GM12892 (cell line): ENCODE results near the gene CYP2S1. TPM values are rescaled to one million over a fixed set of nuclear protein-coding genes. Genes with fewer than 3 reads are reported as not detected.
A peak's percentile ranks its signal among the peaks of the same experiment; 100 is the strongest.
"Not testable (repeated sequence)": the region's sequence is repeated elsewhere in the genome, so short reads cannot be mapped to it uniquely, and the experiment has no call there.

Experiments used
- DNase-seq: peaks from one replicate; pipeline ENCODE4 v3.0.0; 2011; ENCODE audit not compliant: insufficient read length
- FAIRE-seq: peaks from 2 replicates; lab custom pipeline; 2011; peaks lifted over from hg19 to GRCh38; lab: Jason Lieb, UNC
- POLR2A ChIP-seq: IDR thresholded peaks from 2 replicates; pipeline ENCODE4 v1.6.1; 2011; ENCODE audit warnings: low read depth, low read length, control low read depth
- POLR2AphosphoS5 ChIP-seq: IDR thresholded peaks from 2 replicates; pipeline ENCODE4 v1.6.1; 2011; ENCODE audit warnings: low read depth, low read length, control low read depth
- TAF1 ChIP-seq: IDR thresholded peaks from 2 replicates; pipeline ENCODE4 v1.6.1; 2011; ENCODE audit warnings: low read depth, mild to moderate bottlenecking, control low read depth, low read length, borderline replicate concordance
- polyA plus RNA-seq: library from polyadenylated mRNA; unstranded; fragments of >200 nt; gene quantifications from one replicate; pipeline ENCODE4 v1.2.1, GENCODE V29; 2012; ENCODE audit warnings: missing spikeins, inconsistent platforms; ENCODE audit not compliant: missing spikeins

CYP2S1 gene
- polyA plus RNA-seq = not detected

- FAIRE-seq (no peak), DNase-seq (no peak)
- TF ChIP-seq POLR2A = no peak
Measured at GRCh38 chr19:41192574-41193429, at the start of gene CYP2S1. CYP2S1 (plus strand) TSS chr19:41193219; CDS start chr19:41193265, 46 bp downstream.

- peak; percentile 83 for FAIRE-seq
Measured at GRCh38 chr19:41144403-41144802, 48.6 kb upstream of the CYP2S1 start.

GRCh38 chr19:41149831-41150230, 43.2 kb upstream of the CYP2S1 start:
- no peak for TF ChIP-seq POLR2AphosphoS5
- no peak for TF ChIP-seq TAF1
- TF ChIP-seq POLR2A = no peak
- DNase-seq (no peak), FAIRE-seq (no peak)

More at GRCh38 chr19:41144403-41144802, 48.6 kb upstream of the CYP2S1 start:
- no peak for DNase-seq
- no peak for TF ChIP-seq TAF1
- TF ChIP-seq POLR2A = no peak
- TF ChIP-seq POLR2AphosphoS5 = no peak

- FAIRE-seq, DNase-seq: not testable (repeated sequence)
Measured at GRCh38 chr19:41150986-41151385, 42.0 kb upstream of the CYP2S1 start.

GRCh38 chr19:41154060-41154459, 39.0 kb upstream of the CYP2S1 start:
- DNase-seq (no peak), FAIRE-seq (no peak)
- no peak for TF ChIP-seq TAF1
- no peak for TF ChIP-seq POLR2A
- TF ChIP-seq POLR2AphosphoS5 = no peak

- TF ChIP-seq POLR2A = no peak
- TF ChIP-seq POLR2AphosphoS5 = no peak
- no peak for TF ChIP-seq TAF1
- FAIRE-seq = no peak
- DNase-seq = no peak
Measured at GRCh38 chr19:41156207-41156606, 36.8 kb upstream of the CYP2S1 start.

- TF ChIP-seq POLR2A = no peak
- no peak for TF ChIP-seq TAF1
- no peak for TF ChIP-seq POLR2AphosphoS5
- FAIRE-seq = no peak
Measured at GRCh38 chr19:41159881-41160280, 33.1 kb upstream of the CYP2S1 start.

DNA sequence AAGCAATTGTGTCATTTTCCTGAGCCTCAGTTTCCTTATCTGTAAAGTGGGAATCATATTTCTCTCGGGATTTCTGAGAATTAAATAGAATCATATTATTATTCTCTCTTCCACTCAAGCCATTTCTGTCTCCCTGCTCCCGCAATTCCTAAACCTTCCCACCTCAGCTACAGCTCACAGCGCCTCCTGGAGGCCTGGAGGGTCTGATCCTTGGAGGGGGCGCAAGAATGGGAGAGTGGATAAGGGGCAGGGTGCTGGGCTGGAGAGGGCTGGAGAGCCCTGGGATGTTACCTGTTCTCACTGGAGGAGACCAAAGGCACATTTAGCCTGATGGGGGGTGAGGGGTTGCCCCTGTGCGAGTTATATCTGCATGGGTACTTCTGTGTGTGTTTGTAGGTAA, 31.1 kb upstream of the CYP2S1 start:
- TF ChIP-seq POLR2AphosphoS5 (no peak), POLR2A (no peak), TAF1 (no peak)
- DNase-seq = no peak

More at GRCh38 chr19:41159881-41160280, 33.1 kb upstream of the CYP2S1 start:
- no peak for DNase-seq

DNA sequence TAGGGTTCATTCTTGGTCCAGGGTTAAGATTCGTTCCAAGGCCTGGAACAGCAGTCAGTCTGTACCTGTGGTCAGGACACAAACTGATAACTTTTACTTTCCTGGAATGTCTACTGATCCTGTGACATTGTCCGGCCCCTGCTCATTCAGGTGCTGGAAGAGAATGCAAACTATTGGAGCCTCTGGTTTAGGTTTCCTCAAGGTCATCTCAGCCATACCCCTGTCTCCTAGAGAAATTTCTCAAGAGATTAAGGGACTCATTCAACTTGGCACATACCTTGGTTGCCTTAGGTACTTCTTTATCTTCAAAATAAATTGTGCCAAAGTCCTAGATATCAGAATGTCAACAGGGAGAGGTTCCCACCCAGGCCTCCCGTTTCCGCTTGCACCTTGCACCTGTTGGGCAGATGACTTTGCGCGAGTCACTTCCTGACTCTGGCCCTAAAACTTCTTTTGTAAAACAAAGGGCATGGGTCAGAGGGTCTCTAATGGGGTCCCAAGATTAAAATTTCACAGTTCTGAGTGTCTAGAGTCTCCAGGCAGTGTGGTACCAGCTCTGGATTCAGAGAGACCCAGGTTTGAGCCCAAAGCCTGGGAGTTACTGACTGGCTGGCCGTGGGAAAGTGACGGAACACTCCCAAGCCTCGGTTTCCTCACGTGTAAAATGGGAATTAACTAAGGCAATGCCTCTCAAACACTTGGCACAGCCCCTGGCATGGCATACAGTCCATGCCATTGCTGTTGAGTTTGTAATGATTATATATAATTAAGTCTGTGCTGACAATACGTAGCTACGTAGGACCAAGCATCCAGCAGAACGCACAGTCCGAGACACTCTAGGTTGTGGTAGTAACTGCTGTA, 25.8 kb upstream of the CYP2S1 start:
- no peak for FAIRE-seq
- DNase-seq = no peak
- no peak for TF ChIP-seq TAF1
- TF ChIP-seq POLR2AphosphoS5 = no peak
- TF ChIP-seq POLR2A = no peak

More for the DNA sequence above, 31.1 kb upstream of the CYP2S1 start:
- no peak for FAIRE-seq

GRCh38 chr19:41172297-41173164, 20.5 kb upstream of the CYP2S1 start:
- FAIRE-seq = no peak
- no peak for DNase-seq
- TF ChIP-seq POLR2A = no peak
- TF ChIP-seq POLR2AphosphoS5 = no peak
- no peak for TF ChIP-seq TAF1

DNA sequence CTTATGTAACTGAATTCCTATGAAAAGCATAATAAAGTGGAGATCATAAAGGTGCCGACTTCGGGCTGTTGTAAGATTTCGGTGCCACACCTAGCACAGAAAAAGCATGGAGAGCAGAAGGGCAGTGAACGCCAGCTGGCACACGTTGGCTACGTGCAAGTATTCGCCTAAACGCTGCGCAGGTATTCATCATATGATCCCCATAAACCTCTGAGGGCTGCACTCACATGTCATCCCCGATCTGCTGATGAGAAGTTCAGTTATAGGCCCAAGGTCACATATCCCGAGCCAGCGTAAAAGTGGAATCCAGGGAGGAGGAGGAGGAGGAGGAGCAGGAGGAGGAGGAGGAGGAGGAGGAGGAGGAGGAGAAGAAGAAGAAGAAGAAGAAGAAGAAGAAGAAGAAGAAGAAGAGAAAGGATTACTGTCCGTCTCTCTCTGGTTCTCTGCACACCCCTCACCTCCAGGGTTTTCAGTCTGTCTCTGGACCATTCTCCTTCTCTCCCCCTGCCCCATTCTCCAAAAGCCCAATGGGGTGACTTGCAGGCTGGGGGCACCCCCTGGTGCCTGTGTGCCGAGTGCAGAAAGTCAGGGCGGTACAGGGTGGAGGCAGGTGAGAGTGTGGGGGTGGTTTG, 18.6 kb upstream of the CYP2S1 start:
- TF ChIP-seq POLR2AphosphoS5 (no peak), TAF1 (no peak), POLR2A (no peak)
- DNase-seq = no peak
- no peak for FAIRE-seq
